Smooth muscle cell of the pulmonary artery (primary cell): ENCODE data around the gene TFAP2D. TPM values are rescaled to one million over a fixed set of nuclear protein-coding genes. Genes with fewer than 3 reads are reported as not detected.

Source experiments
- total RNA-seq: library from RNA; depleted of rRNA; stranded (reverse); fragments of >200 nt; gene quantifications from 2 replicates; pipeline ENCODE4 v1.2.3, GENCODE V29; 2014

Gene TFAP2D
- total RNA-seq, result 0.46 TPM in 1 of 2 replicates, not detected in the other

GRCh38 chr6:50713226-50713625 is at the start of gene TFAP2D:
TFAP2D (plus strand) TSS chr6:50713526; CDS start chr6:50714056, 530 bp downstream.

GRCh38 chr6:50818673-50819072 is 105.3 kb downstream of the TFAP2D start, which contains the start of gene TFAP2B:
TFAP2B (plus strand) TSS chr6:50818871; CDS start chr6:50818892, 21 bp downstream.

Other genes starting within 250 kb of the TFAP2D start
- 0.13 and 2.8 TPM in 2 replicates for gene TFAP2B, start 105.3 kb downstream of the TFAP2D start, total RNA-seq